Neural progenitor cell (in vitro differentiated cells): ENCODE results near the gene ARMH2. TPM values are rescaled to one million over a fixed set of nuclear protein-coding genes. Genes with fewer than 3 reads are reported as not detected.

Experiments
- DNase-seq: peaks from one replicate; pipeline ENCODE4 v3.0.0-alpha.2; 2016; ENCODE audit warnings: low spot score
- H2AFZ ChIP-seq: fragments of 200-600 bp; sonication (generic); replicated peaks from 2 replicates; pipeline ENCODE4 v1.6.1; 2016; ENCODE audit warnings: antibody characterized with exemption
- H3F3A ChIP-seq: fragments of 200-600 bp; sonication (generic); 2 replicates; pipeline ENCODE4 v1.6.1; 2016; ENCODE audit warnings: antibody characterized with exemption, low read depth
- H3K27ac ChIP-seq: fragments of 200-600 bp; sonication (generic); 2 replicates; pipeline ENCODE4 v1.5.1; 2016; ENCODE audit warnings: mild to moderate bottlenecking
- H3K27me3 ChIP-seq: fragments of 200-600 bp; sonication (generic); 2 replicates; pipeline ENCODE4 v1.6.1; 2016; ENCODE audit warnings: mild to moderate bottlenecking, moderate library complexity
- H3K36me3 ChIP-seq: fragments of 200-600 bp; sonication (generic); 2 replicates; pipeline ENCODE4 v1.5.1; 2016
- H3K4me1 ChIP-seq: fragments of 200-600 bp; sonication (generic); 2 replicates; pipeline ENCODE4 v1.6.1; 2016; ENCODE audit warnings: mixed run types
- H3K4me2 ChIP-seq: fragments of 200-600 bp; sonication (generic); 2 replicates; pipeline ENCODE4 v1.6.1; 2016
- H3K4me3 ChIP-seq: fragments of 200-600 bp; sonication (generic); 2 replicates; pipeline ENCODE4 v1.5.1; 2016
- H3K79me2 ChIP-seq: fragments of 200-600 bp; sonication (generic); 2 replicates; pipeline ENCODE4 v1.6.1; 2016; ENCODE audit warnings: low read depth
- H3K9ac ChIP-seq: fragments of 200-600 bp; sonication (generic); 2 replicates; pipeline ENCODE4 v1.6.1; 2016
- H3K9me3 ChIP-seq: fragments of 200-600 bp; sonication (generic); 2 replicates; pipeline ENCODE4 v1.5.1; 2016; ENCODE audit warnings: low read depth
- H4K20me1 ChIP-seq: fragments of 200-600 bp; sonication (generic); 2 replicates; pipeline ENCODE4 v1.6.1; 2016; ENCODE audit warnings: low read depth
- H3K27ac Mint-ChIP-seq: 3 replicates; pipeline ENCODE4 v1.8.0; 2021; ENCODE audit warnings: mixed read lengths
- H3K27me3 Mint-ChIP-seq: 2 replicates; pipeline ENCODE4 v1.8.0; 2022; ENCODE audit warnings: low read depth, mild to moderate bottlenecking, inconsistent platforms, moderate library complexity, mixed read lengths; ENCODE audit not compliant: insufficient read depth
- H3K36me3 Mint-ChIP-seq: 3 replicates; pipeline ENCODE4 v1.8.0; 2021; ENCODE audit warnings: mixed read lengths
- H3K4me1 Mint-ChIP-seq: 3 replicates; pipeline ENCODE4 v1.8.0; 2021; ENCODE audit warnings: mixed read lengths
- H3K4me3 Mint-ChIP-seq: 3 replicates; pipeline ENCODE4 v1.8.0; 2021; ENCODE audit warnings: mild to moderate bottlenecking, moderate library complexity, mixed read lengths
- H3K9me3 Mint-ChIP-seq: 3 replicates; pipeline ENCODE4 v1.8.0; 2020; ENCODE audit warnings: mixed read lengths
- CTCF ChIP-seq: fragments of 200-600 bp; sonication (generic); IDR thresholded peaks from 2 replicates; pipeline ENCODE4 v1.5.1; 2017; ENCODE audit warnings: antibody characterized with exemption, mild to moderate bottlenecking
- EZH2 ChIP-seq: fragments of 200-600 bp; sonication (generic); IDR thresholded peaks from 2 replicates; pipeline ENCODE4 v1.6.1; 2017; ENCODE audit warnings: antibody characterized with exemption, mild to moderate bottlenecking, moderate library complexity
- EZH2phosphoT487 ChIP-seq: fragments of 200-600 bp; sonication (generic); IDR thresholded peaks from 2 replicates; pipeline ENCODE4 v1.6.1; 2017; ENCODE audit warnings: antibody characterized with exemption
- total RNA-seq: library from RNA; depleted of rRNA; stranded (reverse); fragments of >200 nt; gene quantifications from 2 replicates; pipeline ENCODE4 v1.2.3, GENCODE V29; 2015; ENCODE audit warnings: low replicate concordance

ARMH2 gene
- total RNA-seq, 1 donor from 2014 or later: not detected

GRCh38 chr6:24821860-24822444 is 23.2 kb upstream of the ARMH2 start:
- H3K36me3 ChIP-seq: no peaks in the 10 kb centered on the region
- no peaks in the 10 kb centered on the region for H3K9me3 Mint-ChIP-seq
- H3K79me2 ChIP-seq: no peaks in the 10 kb centered on the region
- H4K20me1 ChIP-seq: no peaks in the 10 kb centered on the region
- H3K4me3 Mint-ChIP-seq: no peak overlapping the region
- H3F3A ChIP-seq: peaks cover 9% of the 10 kb centered on the region
- TF ChIP-seq EZH2phosphoT487: no peak
- TF ChIP-seq EZH2: no peak
- TF ChIP-seq CTCF: no peak
- no peak overlapping the region for H3K9ac ChIP-seq
- H3K4me1 Mint-ChIP-seq: peaks cover 5% of the 10 kb centered on the region
- no peak for DNase-seq
- H3K36me3 Mint-ChIP-seq: no peaks in the 10 kb centered on the region
- H3K4me2 ChIP-seq: no peak overlapping the region
- no peak overlapping the region for H2AFZ ChIP-seq
- no peak overlapping the region for H3K4me3 ChIP-seq
- no peak overlapping the region for H3K27ac Mint-ChIP-seq
- no peaks in the 10 kb centered on the region for H3K27me3 ChIP-seq
- H3K27ac ChIP-seq: no peak overlapping the region
- H3K9me3 ChIP-seq: no peaks in the 10 kb centered on the region
- H3K4me1 ChIP-seq: peaks cover 15% of the 10 kb centered on the region
- peaks cover 3% of the 10 kb centered on the region for H3K27me3 Mint-ChIP-seq

- Mint-ChIP-seq H3K27me3 (peaks cover 3% of the 10 kb centered on the region), H3K27ac (no peak overlapping the region), H3K36me3 (no peaks in the 10 kb centered on the region), H3K4me1 (peaks cover 5% of the 10 kb centered on the region), H3K9me3 (no peaks in the 10 kb centered on the region), H3K4me3 (no peak overlapping the region)
- Histone ChIP-seq H3K36me3 (no peaks in the 10 kb centered on the region), H3K4me2 (no peak overlapping the region), H3K9ac (no peak overlapping the region), H4K20me1 (no peaks in the 10 kb centered on the region), H3K79me2 (no peaks in the 10 kb centered on the region), H3F3A (peaks cover 9% of the 10 kb centered on the region), H3K9me3 (no peaks in the 10 kb centered on the region), H3K27me3 (no peaks in the 10 kb centered on the region), H3K27ac (peak overlapping the region; percentile 1), H2AFZ (no peak overlapping the region), H3K4me3 (no peak overlapping the region), H3K4me1 (peaks cover 15% of the 10 kb centered on the region)
- DNase-seq: peak; percentile 61
- no peak for TF ChIP-seq EZH2
- no peak for TF ChIP-seq CTCF
- no peak for TF ChIP-seq EZH2phosphoT487
Observed at GRCh38 chr6:24818346-24818745, 19.6 kb upstream of the ARMH2 start.

- H3K9ac ChIP-seq: no peak overlapping the region
- H2AFZ ChIP-seq: no peak overlapping the region
- H3K36me3 ChIP-seq: no peaks in the 10 kb centered on the region
- H3F3A ChIP-seq: no peaks in the 10 kb centered on the region
- no peaks in the 10 kb centered on the region for H3K36me3 Mint-ChIP-seq
- no peak for TF ChIP-seq CTCF
- TF ChIP-seq EZH2phosphoT487: no peak
- TF ChIP-seq EZH2: no peak
- H3K27me3 ChIP-seq: no peaks in the 10 kb centered on the region
- peaks cover 3% of the 10 kb centered on the region for H3K27me3 Mint-ChIP-seq
- no peak overlapping the region for H3K4me2 ChIP-seq
- H4K20me1 ChIP-seq: no peaks in the 10 kb centered on the region
- no peak overlapping the region for H3K27ac Mint-ChIP-seq
- H3K4me3 ChIP-seq: no peak overlapping the region
- no peak overlapping the region for H3K27ac ChIP-seq
- DNase-seq: no peak
- H3K4me1 Mint-ChIP-seq: no peaks in the 10 kb centered on the region
- no peaks in the 10 kb centered on the region for H3K4me1 ChIP-seq
- H3K9me3 ChIP-seq: no peaks in the 10 kb centered on the region
- no peaks in the 10 kb centered on the region for H3K79me2 ChIP-seq
- no peak overlapping the region for H3K4me3 Mint-ChIP-seq
- H3K9me3 Mint-ChIP-seq: no peaks in the 10 kb centered on the region
Observed at GRCh38 chr6:24809728-24810127, 11.0 kb upstream of the ARMH2 start.
